Neural cell (in vitro differentiated cells): ENCODE results near the gene PROSER1. TPM values are rescaled to one million over a fixed set of nuclear protein-coding genes. Genes with fewer than 3 reads are reported as not detected.

Experiments used
- H2AFZ ChIP-seq: fragments of 200-600, 300-800 bp; sonication (generic), shearing (Covaris generic); 2 replicates; pipeline ENCODE4 v1.6.0; 2014; ENCODE audit warnings: low read depth, mild to moderate bottlenecking, antibody characterized with exemption, low read length, moderate library complexity
- H3F3A ChIP-seq: fragments of 200-600 bp; shearing (Covaris generic); 2 replicates; pipeline ENCODE4 v1.6.1; 2016; ENCODE audit warnings: mild to moderate bottlenecking, moderate library complexity, mixed read lengths, antibody characterized with exemption, low read length; ENCODE audit not compliant: insufficient read depth, poor library complexity, severe bottlenecking
- H3K27ac ChIP-seq: fragments of 200-600, 300-800 bp; sonication (generic), shearing (Covaris generic); 2 replicates; pipeline ENCODE4 v1.5.1; 2014; ENCODE audit warnings: mild to moderate bottlenecking, low read length, moderate library complexity
- H3K27me3 ChIP-seq: fragments of 300-800, 200-600 bp; sonication (generic), shearing (Covaris generic); 2 replicates; pipeline ENCODE4 v1.6.0; 2014; ENCODE audit warnings: mild to moderate bottlenecking, low read depth, low read length, moderate library complexity; ENCODE audit not compliant: insufficient read depth
- H3K36me3 ChIP-seq: fragments of 300-800, 200-600 bp; sonication (generic), shearing (Covaris generic); 2 replicates; pipeline ENCODE4 v1.5.1; 2014; ENCODE audit warnings: mild to moderate bottlenecking, antibody characterized with exemption, low read length, moderate library complexity; ENCODE audit not compliant: insufficient read depth
- H3K4me2 ChIP-seq: fragments of 300-800, 200-600 bp; sonication (generic), shearing (Covaris generic); 2 replicates; pipeline ENCODE4 v1.6.0; 2014; ENCODE audit warnings: mild to moderate bottlenecking, low read length
- H3K4me3 ChIP-seq: fragments of 300-800, 200-600 bp; sonication (generic), shearing (Covaris generic); 2 replicates; pipeline ENCODE4 v1.5.1; 2014; ENCODE audit warnings: mild to moderate bottlenecking, low read length, moderate library complexity
- H3K79me2 ChIP-seq: fragments of 200-600 bp; shearing (Covaris generic); replicated peaks from 2 replicates; pipeline ENCODE4 v1.6.0; 2014; ENCODE audit warnings: mild to moderate bottlenecking, low read length, moderate library complexity; ENCODE audit not compliant: insufficient read depth
- H3K9ac ChIP-seq: fragments of 300-800, 200-600 bp; sonication (generic), shearing (Covaris generic); 2 replicates; pipeline ENCODE4 v1.6.1; 2016; ENCODE audit warnings: mild to moderate bottlenecking, low read length, mixed read lengths
- H3K9me2 ChIP-seq: fragments of 200-600 bp; shearing (Covaris generic); 2 replicates; pipeline ENCODE4 v1.6.1; 2016; ENCODE audit warnings: mild to moderate bottlenecking, low read length, mixed read lengths; ENCODE audit not compliant: insufficient read depth
- H3K9me3 ChIP-seq: fragments of 200-600, 300-800 bp; sonication (generic), shearing (Covaris generic); 2 replicates; pipeline ENCODE4 v1.6.1; 2016; ENCODE audit warnings: mild to moderate bottlenecking, mixed run types, low read length, moderate library complexity, mixed read lengths
- H4K20me1 ChIP-seq: fragments of 200-600 bp; shearing (Covaris generic); 2 replicates; pipeline ENCODE4 v1.6.1; 2016; ENCODE audit warnings: mild to moderate bottlenecking, mixed run types; ENCODE audit not compliant: insufficient read depth
- EP300 ChIP-seq: fragments of 450-650 bp; conservative IDR thresholded peaks from 2 replicates; pipeline ENCODE4 v1.6.1; 2014; ENCODE audit warnings: antibody characterized with exemption, mild to moderate bottlenecking, moderate library complexity; ENCODE audit not compliant: poor library complexity, severe bottlenecking
- EZH2 ChIP-seq: fragments of 200-600, 300-800 bp; shearing (Covaris generic), sonication (generic); IDR thresholded peaks from 2 replicates; pipeline ENCODE4 v1.6.1; 2014; ENCODE audit warnings: antibody characterized with exemption, low read length, borderline replicate concordance, mild to moderate bottlenecking; ENCODE audit not compliant: insufficient read depth, poor library complexity, severe bottlenecking
- MXI1 ChIP-seq: fragments of 450-650 bp; conservative IDR thresholded peaks from 2 replicates; pipeline ENCODE4 v1.6.1; 2014; ENCODE audit warnings: antibody characterized with exemption, mild to moderate bottlenecking; ENCODE audit not compliant: poor library complexity, severe bottlenecking
- POLR2AphosphoS5 ChIP-seq: IDR thresholded peaks from 2 replicates; pipeline ENCODE4 v1.6.1; 2012
- RAD21 ChIP-seq: fragments of 450-650 bp; conservative IDR thresholded peaks from 2 replicates; pipeline ENCODE4 v1.6.1; 2014; ENCODE audit warnings: antibody characterized with exemption, mild to moderate bottlenecking, moderate library complexity
- REST ChIP-seq: IDR thresholded peaks from 2 replicates; pipeline ENCODE4 v1.6.1; 2012; ENCODE audit warnings: borderline replicate concordance
- SMC3 ChIP-seq: fragments of 450-650 bp; conservative IDR thresholded peaks from 2 replicates; pipeline ENCODE4 v1.6.1; 2014; ENCODE audit warnings: antibody characterized with exemption, mild to moderate bottlenecking, moderate library complexity; ENCODE audit not compliant: poor library complexity
- TAF1 ChIP-seq: IDR thresholded peaks from 2 replicates; pipeline ENCODE4 v1.6.1; 2012; ENCODE audit warnings: low read depth
- polyA plus RNA-seq: library from polyadenylated mRNA; depleted of rRNA; stranded (reverse); fragments of >200 nt; gene quantifications from 2 replicates; pipeline ENCODE4 v1.2.3, GENCODE V29; 2014
- TF ChIP-seq, protein P1 (sequence below): fragments of 450-650 bp; IDR thresholded peaks from 2 replicates; pipeline ENCODE4 v1.5.1; 2014; ENCODE audit warnings: antibody characterized with exemption, mild to moderate bottlenecking, moderate library complexity; ENCODE audit not compliant: poor library complexity, severe bottlenecking

Gene PROSER1
- polyA plus RNA-seq, 1 donor from 2014 or later, result 28.2 TPM

GRCh38 chr13:38981096-38981495 lies 56.8 kb downstream of the PROSER1 start:
- Histone ChIP-seq H3K79me2 (no peaks in the 10 kb centered on the region), H3K27me3 (peaks cover 7% of the 10 kb centered on the region), H3K9me3 (no peaks in the 10 kb centered on the region), H3K36me3 (no peaks in the 10 kb centered on the region), H4K20me1 (no peaks in the 10 kb centered on the region), H3K9me2 (no peaks in the 10 kb centered on the region), H3K4me3 (peak overlapping the region; percentile 57), H2AFZ (no peak overlapping the region), H3K9ac (no peak overlapping the region), H3K4me2 (no peak overlapping the region), H3F3A (peaks cover 3% of the 10 kb centered on the region), H3K27ac (peak overlapping the region; percentile 75)
- TF ChIP-seq SMC3 (no peak), EZH2 (no peak), RAD21 (no peak), TAF1 (no peak), REST (no peak), EP300 (no peak), MXI1 (no peak), POLR2AphosphoS5 (no peak)
- TF ChIP-seq, protein P1, sequence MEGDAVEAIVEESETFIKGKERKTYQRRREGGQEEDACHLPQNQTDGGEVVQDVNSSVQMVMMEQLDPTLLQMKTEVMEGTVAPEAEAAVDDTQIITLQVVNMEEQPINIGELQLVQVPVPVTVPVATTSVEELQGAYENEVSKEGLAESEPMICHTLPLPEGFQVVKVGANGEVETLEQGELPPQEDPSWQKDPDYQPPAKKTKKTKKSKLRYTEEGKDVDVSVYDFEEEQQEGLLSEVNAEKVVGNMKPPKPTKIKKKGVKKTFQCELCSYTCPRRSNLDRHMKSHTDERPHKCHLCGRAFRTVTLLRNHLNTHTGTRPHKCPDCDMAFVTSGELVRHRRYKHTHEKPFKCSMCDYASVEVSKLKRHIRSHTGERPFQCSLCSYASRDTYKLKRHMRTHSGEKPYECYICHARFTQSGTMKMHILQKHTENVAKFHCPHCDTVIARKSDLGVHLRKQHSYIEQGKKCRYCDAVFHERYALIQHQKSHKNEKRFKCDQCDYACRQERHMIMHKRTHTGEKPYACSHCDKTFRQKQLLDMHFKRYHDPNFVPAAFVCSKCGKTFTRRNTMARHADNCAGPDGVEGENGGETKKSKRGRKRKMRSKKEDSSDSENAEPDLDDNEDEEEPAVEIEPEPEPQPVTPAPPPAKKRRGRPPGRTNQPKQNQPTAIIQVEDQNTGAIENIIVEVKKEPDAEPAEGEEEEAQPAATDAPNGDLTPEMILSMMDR, result no peak

- H3K9me2 ChIP-seq, result no peaks in the 10 kb centered on the region
- H3K4me3 ChIP-seq, result peak overlapping the region; percentile 57
- no peaks in the 10 kb centered on the region for H3K9me3 ChIP-seq
- TF ChIP-seq, protein P1, result no peak
- no peak for TF ChIP-seq EP300
- TF ChIP-seq RAD21, result no peak
- H3K27ac ChIP-seq, result peak overlapping the region; percentile 75
- H3K79me2 ChIP-seq, result no peaks in the 10 kb centered on the region
- H3K9ac ChIP-seq, result peak overlapping the region; percentile 42
- H3K36me3 ChIP-seq, result no peaks in the 10 kb centered on the region
- H3F3A ChIP-seq, result peaks cover 3% of the 10 kb centered on the region
- peak overlapping the region; percentile 59 for H3K4me2 ChIP-seq
- H4K20me1 ChIP-seq, result no peaks in the 10 kb centered on the region
- H3K27me3 ChIP-seq, result peaks cover 7% of the 10 kb centered on the region
- no peak overlapping the region for H2AFZ ChIP-seq
Observed at GRCh38 chr13:38980750-38981078, 57.2 kb downstream of the PROSER1 start.
